ENCODE data around the gene SNX12.

SNX12 gene

GRCh38 chrX:71085900-71086299 is 17.8 kb upstream of the SNX12 start:
- H3K27ac ChIP-seq, result no peak overlapping the region
- TF ChIP-seq CTCF (conservative IDR thresholded peaks at IDR 0.05) (no peak), ZFX (IDR thresholded peaks at IDR 0.05) (no peak)

- TF ChIP-seq CTCF (conservative IDR thresholded peaks at IDR 0.05), result no peak
These were observed 14.7 kb upstream of the SNX12 start for GRCh38 chrX:71082822-71083221.

GRCh38 chrX:71082124-71082647 is 14.1 kb upstream of the SNX12 start:
- no peak for TF ChIP-seq ZFX (IDR thresholded peaks at IDR 0.05)
- no peak overlapping the region for H3K27ac ChIP-seq

More at GRCh38 chrX:71082822-71083221, 14.7 kb upstream of the SNX12 start:
- H3K27ac ChIP-seq, result no peak overlapping the region

GRCh38 chrX:71081330-71082123 is 13.4 kb upstream of the SNX12 start:
- H3K27ac ChIP-seq, result no peak overlapping the region
- TF ChIP-seq CTCF (conservative IDR thresholded peaks at IDR 0.05), result no peak

GRCh38 chrX:71070531-71070930 is 2.4 kb upstream of the SNX12 start:
- H3K27ac ChIP-seq, result no peak overlapping the region
- TF ChIP-seq ZFX (IDR thresholded peaks at IDR 0.05) (no peak), CTCF (conservative IDR thresholded peaks at IDR 0.05) (no peak)

- TF ChIP-seq CTCF (conservative IDR thresholded peaks at IDR 0.05) (no peak), ZFX (IDR thresholded peaks at IDR 0.05) (no peak)
- peak overlapping the region; percentile 68 for H3K27ac ChIP-seq
These were observed 456 bp downstream of the SNX12 start for GRCh38 chrX:71067712-71068043.

GRCh38 chrX:71067089-71067488 is 1.0 kb downstream of the SNX12 start:
- peak overlapping the region; percentile 68; the same call in 1 of the 2 replicates for H3K27ac ChIP-seq

More at GRCh38 chrX:71067089-71067488, 1.0 kb downstream of the SNX12 start:
- no peak for TF ChIP-seq ZFX (IDR thresholded peaks at IDR 0.05)
- no peak for TF ChIP-seq CTCF (conservative IDR thresholded peaks at IDR 0.05)
